ENCODE measurements around the gene GALT.

- TF ChIP-seq, protein P1, sequence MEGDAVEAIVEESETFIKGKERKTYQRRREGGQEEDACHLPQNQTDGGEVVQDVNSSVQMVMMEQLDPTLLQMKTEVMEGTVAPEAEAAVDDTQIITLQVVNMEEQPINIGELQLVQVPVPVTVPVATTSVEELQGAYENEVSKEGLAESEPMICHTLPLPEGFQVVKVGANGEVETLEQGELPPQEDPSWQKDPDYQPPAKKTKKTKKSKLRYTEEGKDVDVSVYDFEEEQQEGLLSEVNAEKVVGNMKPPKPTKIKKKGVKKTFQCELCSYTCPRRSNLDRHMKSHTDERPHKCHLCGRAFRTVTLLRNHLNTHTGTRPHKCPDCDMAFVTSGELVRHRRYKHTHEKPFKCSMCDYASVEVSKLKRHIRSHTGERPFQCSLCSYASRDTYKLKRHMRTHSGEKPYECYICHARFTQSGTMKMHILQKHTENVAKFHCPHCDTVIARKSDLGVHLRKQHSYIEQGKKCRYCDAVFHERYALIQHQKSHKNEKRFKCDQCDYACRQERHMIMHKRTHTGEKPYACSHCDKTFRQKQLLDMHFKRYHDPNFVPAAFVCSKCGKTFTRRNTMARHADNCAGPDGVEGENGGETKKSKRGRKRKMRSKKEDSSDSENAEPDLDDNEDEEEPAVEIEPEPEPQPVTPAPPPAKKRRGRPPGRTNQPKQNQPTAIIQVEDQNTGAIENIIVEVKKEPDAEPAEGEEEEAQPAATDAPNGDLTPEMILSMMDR (IDR thresholded peaks at IDR 0.05), result no peak
- TF ChIP-seq POLR2A (IDR thresholded peaks at IDR 0.05), result no peak
Observed at GRCh38 chr9:34687276-34688030, 41.0 kb downstream of the GALT start.
